RWPE2 (cell line): ENCODE data around the gene OMP.

ENCODE experiments used
- ATAC-seq: fragments of 200-7000 bp; cut with Tn5 transposase; 3 replicates; pipeline ENCODE4 v1.9.1; 2021; ENCODE audit warnings: low read depth
- DNase-seq: peaks from one replicate; pipeline ENCODE4 v3.0.0-alpha.2; 2020; ENCODE audit warnings: low spot score
- H3K27ac ChIP-seq: fragments of 450-650 bp; 2 replicates; pipeline ENCODE4 v1.5.1; 2017; ENCODE audit warnings: mild to moderate bottlenecking; ENCODE audit not compliant: poor library complexity, severe bottlenecking
- H3K27me3 ChIP-seq: fragments of 250-450 bp; sonication (Bioruptor Pico); 2 replicates; pipeline ENCODE4 v1.5.1; 2021; ENCODE audit warnings: mild to moderate bottlenecking, moderate library complexity; ENCODE audit not compliant: insufficient read depth, poor library complexity, severe bottlenecking
- H3K36me3 ChIP-seq: fragments of 250-450 bp; sonication (Bioruptor Pico); 2 replicates; pipeline ENCODE4 v1.5.1; 2020; ENCODE audit warnings: low read depth, mild to moderate bottlenecking, moderate library complexity
- H3K4me1 ChIP-seq: fragments of 250-450 bp; sonication (Bioruptor Pico); 2 replicates; pipeline ENCODE4 v1.5.1; 2021; ENCODE audit warnings: mild to moderate bottlenecking, moderate library complexity; ENCODE audit not compliant: insufficient read depth, poor library complexity, severe bottlenecking
- H3K4me3 ChIP-seq: fragments of 250-450 bp; sonication (Bioruptor Pico); 2 replicates; pipeline ENCODE4 v1.5.1; 2021; ENCODE audit warnings: mild to moderate bottlenecking, moderate library complexity; ENCODE audit not compliant: severe bottlenecking
- H3K9me3 ChIP-seq: fragments of 250-450 bp; sonication (Bioruptor Pico); 2 replicates; pipeline ENCODE4 v1.5.1; 2021; ENCODE audit warnings: mild to moderate bottlenecking, moderate library complexity; ENCODE audit not compliant: severe bottlenecking
- CTCF ChIP-seq: fragments of 450-650 bp; IDR thresholded peaks from one replicate; pipeline ENCODE4 v1.5.1; 2017; ENCODE audit warnings: mild to moderate bottlenecking, moderate library complexity; ENCODE audit not compliant: poor library complexity, severe bottlenecking

OMP gene

GRCh38 chr11:77102246-77103210 lies at the start of gene OMP:
OMP (plus strand) TSS chr11:77102840; CDS start chr11:77102840, 0 bp downstream.
- no peaks in the 10 kb centered on the region for H3K4me1 ChIP-seq
- TF ChIP-seq CTCF = no peak
- H3K4me3 ChIP-seq = no peak within 1 kb of the TSS
- ATAC-seq (no peak), DNase-seq (peak; percentile 32)
- H3K27me3 ChIP-seq = no peaks in the 10 kb centered on the region
- H3K36me3 ChIP-seq = no peaks in the 10 kb centered on the region
- H3K27ac ChIP-seq = no peak within 1 kb of the TSS
- no peaks in the 10 kb centered on the region for H3K9me3 ChIP-seq

GRCh38 chr11:77053217-77054015 lies 49.2 kb upstream of the OMP start:
- no peaks in the 10 kb centered on the region for H3K27me3 ChIP-seq
- no peaks in the 10 kb centered on the region for H3K36me3 ChIP-seq
- peaks cover 5% of the 10 kb centered on the region for H3K9me3 ChIP-seq
- H3K4me1 ChIP-seq = no peaks in the 10 kb centered on the region
- DNase-seq (no peak), ATAC-seq (no peak)
- no peak for TF ChIP-seq CTCF
- no peak overlapping the region for H3K27ac ChIP-seq
- no peak overlapping the region for H3K4me3 ChIP-seq

GRCh38 chr11:77054084-77054483 lies 48.6 kb upstream of the OMP start:
- Histone ChIP-seq H3K4me3 (no peak overlapping the region), H3K4me1 (no peaks in the 10 kb centered on the region), H3K27ac (no peak overlapping the region), H3K27me3 (no peaks in the 10 kb centered on the region), H3K9me3 (peaks cover 5% of the 10 kb centered on the region), H3K36me3 (no peaks in the 10 kb centered on the region)
- ATAC-seq (no peak), DNase-seq (no peak)
- TF ChIP-seq CTCF = no peak

GRCh38 chr11:77055101-77055561 lies 47.5 kb upstream of the OMP start:
- DNase-seq = no peak
- Histone ChIP-seq H3K36me3 (no peaks in the 10 kb centered on the region), H3K27ac (no peak overlapping the region), H3K4me3 (no peak overlapping the region), H3K27me3 (no peaks in the 10 kb centered on the region), H3K9me3 (peaks cover 5% of the 10 kb centered on the region), H3K4me1 (no peaks in the 10 kb centered on the region)
- ATAC-seq = no peak
- TF ChIP-seq CTCF = no peak
